HepG2 (cell line): Measurements from ENCODE around the gene MAPK14. TPM values are rescaled to one million over a fixed set of nuclear protein-coding genes. Genes with fewer than 3 reads are reported as not detected.

Experiments
- ATF4 ChIP-seq, 2 experiments: fragments of 450-650 bp in 1 of 2; sonication (generic) in 1 of 2; formaldehyde crosslinking; IDR thresholded peaks; 2 replicates each; pipeline versions ENCODE4 v1.5.0 to v1.8.0; 2020 to 2022; ENCODE audit warnings: mild to moderate bottlenecking in 1 of 2, missing genetic modification reagents in 1 of 2
- BRF2 ChIP-seq: sonication (generic); formaldehyde crosslinking; IDR thresholded peaks from 2 replicates; pipeline ENCODE4 v1.8.1; 2022; ENCODE audit warnings: mild to moderate bottlenecking, missing genetic modification reagents
- FOSL2 ChIP-seq: sonication (generic); formaldehyde crosslinking; IDR thresholded peaks from 2 replicates; pipeline ENCODE4 v1.4.0; 2020; ENCODE audit warnings: missing genetic modification reagents
- HNF4G ChIP-seq, 2 experiments: sonication (generic) in 1 of 2; formaldehyde crosslinking in 1 of 2; IDR thresholded peaks; 2 replicates each; pipeline versions ENCODE4 v1.4.0 to v1.6.1; 2011 to 2020; ENCODE audit warnings: borderline replicate concordance in 2 of 2, low read depth in 2 of 2, mild to moderate bottlenecking in 2 of 2, low read length in 1 of 2, missing genetic modification reagents in 1 of 2, moderate library complexity in 1 of 2
- KDM1A ChIP-seq: IDR thresholded peaks from 2 replicates; pipeline ENCODE4 v1.6.1; 2016; ENCODE audit warnings: missing compliant biosample characterization
- MAF1 ChIP-seq: sonication (generic); formaldehyde crosslinking; IDR thresholded peaks from 2 replicates; pipeline ENCODE4 v1.5.0; 2020; ENCODE audit warnings: missing genetic modification reagents, borderline replicate concordance
- NCOA2 ChIP-seq: sonication (generic); formaldehyde crosslinking; IDR thresholded peaks from 2 replicates; pipeline ENCODE4 v1.8.0; 2022; ENCODE audit warnings: inconsistent platforms
- NR2F1 ChIP-seq, 2 experiments: fragments of 450-650 bp in 1 of 2; formaldehyde crosslinking in 1 of 2; IDR thresholded peaks; 2 replicates each; pipeline versions ENCODE4 v1.5.0 to v1.6.1; 2016 to 2020; ENCODE audit warnings: mild to moderate bottlenecking in 1 of 2, missing compliant biosample characterization in 1 of 2, missing genetic modification reagents in 1 of 2, moderate library complexity in 1 of 2
- NR2F2 ChIP-seq: IDR thresholded peaks from 2 replicates; pipeline ENCODE4 v1.6.1; 2012; ENCODE audit warnings: low read depth, inconsistent platforms, borderline replicate concordance
- PHB2 ChIP-seq: fragments of 450-650 bp; IDR thresholded peaks from 2 replicates; pipeline ENCODE4 v1.6.1; 2018; ENCODE audit not compliant: partially characterized antibody
- PHF21A ChIP-seq: sonication (generic); formaldehyde crosslinking; IDR thresholded peaks from 2 replicates; pipeline ENCODE4 v1.5.0; 2020; ENCODE audit warnings: mild to moderate bottlenecking, missing genetic modification reagents
- PPARG ChIP-seq: conservative IDR thresholded peaks from 2 replicates; pipeline ENCODE4 v1.6.1; 2016; ENCODE audit warnings: missing biosample characterization, missing genetic modification reagents
- RARA ChIP-seq: IDR thresholded peaks from 2 replicates; pipeline ENCODE4 v1.6.1; 2016; ENCODE audit warnings: missing genetic modification reagents, missing compliant biosample characterization
- RCOR2 ChIP-seq: IDR thresholded peaks from 2 replicates; pipeline ENCODE4 v1.6.1; 2016; ENCODE audit warnings: missing biosample characterization, missing genetic modification reagents
- SATB2 ChIP-seq: sonication (generic); formaldehyde crosslinking; IDR thresholded peaks from 2 replicates; pipeline ENCODE4 v1.5.0; 2020; ENCODE audit warnings: missing genetic modification reagents
- SOX5 ChIP-seq: IDR thresholded peaks from 2 replicates; pipeline ENCODE4 v1.6.1; 2016; ENCODE audit warnings: borderline replicate concordance
- ZNF280D ChIP-seq: sonication (generic); formaldehyde crosslinking; IDR thresholded peaks from 2 replicates; pipeline ENCODE4 v1.5.1; 2020; ENCODE audit warnings: mild to moderate bottlenecking, missing genetic modification reagents
- ZNF414 ChIP-seq: sonication (generic); formaldehyde crosslinking; IDR thresholded peaks from 2 replicates; pipeline ENCODE4 v1.5.0; 2020; ENCODE audit warnings: missing genetic modification reagents
- ZNF557 ChIP-seq: sonication (generic); formaldehyde crosslinking; IDR thresholded peaks from 2 replicates; pipeline ENCODE4 v1.4.0; 2020; ENCODE audit warnings: missing genetic modification reagents
- ZNF563 ChIP-seq: sonication (generic); formaldehyde crosslinking; IDR thresholded peaks from 2 replicates; pipeline ENCODE4 v1.8.0; 2022; ENCODE audit warnings: mild to moderate bottlenecking, moderate library complexity, missing genetic modification reagents
- ZNF709 ChIP-seq: sonication (generic); formaldehyde crosslinking; IDR thresholded peaks from 2 replicates; pipeline ENCODE4 v1.5.0; 2020; ENCODE audit warnings: mild to moderate bottlenecking, missing genetic modification reagents
- ZNF747 ChIP-seq: sonication (generic); formaldehyde crosslinking; IDR thresholded peaks from 2 replicates; pipeline ENCODE4 v1.8.1; 2023; ENCODE audit warnings: missing genetic modification reagents, mild to moderate bottlenecking, borderline replicate concordance
- polyA plus RNA-seq, 8 experiments: library from polyadenylated mRNA; depleted of rRNA in 3 of 8; stranded (reverse) in 7 of 8; unstranded in 1 of 8; fragments of >200 nt; fragmentation: Illumina TruSeq in 4 of 8; extraction: Trizol in 4 of 8; gene quantifications; 2 replicates each; pipeline versions ENCODE4 v1.2.1 to v1.2.3, GENCODE V29; 2011 to 2016; ENCODE audit warnings: low read depth in 4 of 8, missing spikeins in 1 of 8, mixed read lengths in 1 of 8; ENCODE audit not compliant: insufficient read depth in 1 of 8
- total RNA-seq, 5 experiments: library from RNA; depleted of rRNA; stranded (reverse); fragments of >200 nt; fragmentation: Illumina TruSeq; extraction: Trizol; gene quantifications; 2 replicates each; pipeline ENCODE4 v1.2.3, GENCODE V29; 2016; ENCODE audit warnings: low read depth in 1 of 5

MAPK14 gene
- total and polyA plus RNA-seq, 2 of the 13 experiments (the other 11 are each of a cell fraction or from before 2014, with no cell fraction given) = 66.3 to 67.3 TPM

GRCh38 chr6:36131511-36132245 is 104.1 kb downstream of the MAPK14 start (continued):
- TF ChIP-seq BRF2 (CRISPR knock-in tag) (no peak), SATB2 (CRISPR knock-in tag) (0 out of 2 replicates have a peak, but pooled peaks have one; percentile 59), MAF1 (CRISPR knock-in tag) (peak; percentile 69; the same call in 1 of the 2 replicates), KDM1A (CRISPR knock-in tag) (0 out of 2 replicates have a peak, but pooled peaks have one; percentile 26), SOX5 (peak; percentile 73; the same call in 1 of the 2 replicates), PHF21A (CRISPR knock-in tag) (peak; percentile 83), ZNF414 (CRISPR knock-in tag) (peak; percentile 13), ZNF747 (CRISPR knock-in tag) (peak; percentile 70; the same call in 1 of the 2 replicates), ZNF280D (CRISPR knock-in tag) (peak; percentile 73), ZNF557 (CRISPR knock-in tag) (0 out of 2 replicates have a peak, but pooled peaks have one; percentile 60), PHB2 (no peak), FOSL2 (CRISPR knock-in tag) (peak; percentile 24; the same call in 1 of the 2 replicates), NCOA2 (CRISPR knock-in tag) (peak; percentile 38; the same call in 1 of the 2 replicates), ATF4 (CRISPR knock-in tag; IDR thresholded peaks at IDR 0.05) (no peak), HNF4G (IDR thresholded peaks at IDR 0.05; ENCODE audit: borderline replicate concordance, low read depth, low read length) (peak; percentile 83), HNF4G (CRISPR knock-in tag; IDR thresholded peaks at IDR 0.05; ENCODE audit: borderline replicate concordance, low read depth) (no peak), NR2F1 (CRISPR knock-in tag; IDR thresholded peaks at IDR 0.05) (peak in 1 of 2 experiments; percentile 48; a peak in 1 of 4 replicates), ZNF563 (0 out of 2 replicates have a peak, but pooled peaks have one; percentile 46), ZNF709 (CRISPR knock-in tag) (peak; percentile 48; the same call in 1 of the 2 replicates), PPARG (CRISPR knock-in tag) (0 out of 2 replicates have a peak, but pooled peaks have one; percentile 35), RARA (CRISPR knock-in tag) (peak; percentile 82), NR2F2 (peak; percentile 85; the same call in 1 of the 2 replicates), RCOR2 (CRISPR knock-in tag) (no peak)
